AG04450 (cell line): ENCODE data around the gene UBL7. TPM values are rescaled to one million over a fixed set of nuclear protein-coding genes. Genes with fewer than 3 reads are reported as not detected.
"Not testable (repeated sequence)": the region's sequence is repeated elsewhere in the genome, so short reads cannot be mapped to it uniquely, and the experiment has no call there.

Experiments used
- CTCF ChIA-PET: fragments of 300-600, 350-600 bp; formaldehyde crosslinking; extraction: SDS; loops from one replicate; lab custom pipeline; 2022; ENCODE audit warnings: antibody characterized with exemption, inconsistent platforms; lab: Charles Lee
- POLR2A ChIA-PET: fragments of 350-600 bp; formaldehyde crosslinking; extraction: SDS; loops from one replicate; lab custom pipeline; 2021; ENCODE audit warnings: antibody characterized with exemption, inconsistent platforms; lab: Yijun Ruan, JAX
- DNase-seq: peaks from one replicate; pipeline ENCODE4 v3.0.0-alpha.2; 2011; ENCODE audit warnings: low read depth, low spot score
- H3K27ac ChIP-seq: one replicate; pipeline ENCODE4 v1.5.1; 2012; ENCODE audit warnings: low read depth, low read length, control low read depth
- H3K27me3 ChIP-seq: one replicate; pipeline ENCODE4 v1.6.0; 2012; ENCODE audit warnings: low read length; ENCODE audit not compliant: control insufficient read depth, insufficient read depth
- H3K4me3 ChIP-seq: 2 replicates; pipeline ENCODE4 v1.5.1; 2011; ENCODE audit warnings: mild to moderate bottlenecking, low read depth, low read length, control low read depth
- H3K9me3 ChIP-seq: 2 replicates; pipeline ENCODE4 v1.5.1; 2012; ENCODE audit warnings: low read length; ENCODE audit not compliant: control insufficient read depth, insufficient read depth
- CTCF ChIP-seq: IDR thresholded peaks from 2 replicates; pipeline ENCODE4 v1.5.1; 2011; ENCODE audit warnings: low read depth, low read length, control low read depth, inconsistent platforms
- polyA plus RNA-seq: library from polyadenylated mRNA; depleted of rRNA; stranded (reverse); fragments of >200 nt; gene quantifications from 2 replicates; pipeline ENCODE4 v1.2.3, GENCODE V29; 2011

Gene UBL7
- polyA plus RNA-seq, 1 experiment, result 76.6 TPM

DNA sequence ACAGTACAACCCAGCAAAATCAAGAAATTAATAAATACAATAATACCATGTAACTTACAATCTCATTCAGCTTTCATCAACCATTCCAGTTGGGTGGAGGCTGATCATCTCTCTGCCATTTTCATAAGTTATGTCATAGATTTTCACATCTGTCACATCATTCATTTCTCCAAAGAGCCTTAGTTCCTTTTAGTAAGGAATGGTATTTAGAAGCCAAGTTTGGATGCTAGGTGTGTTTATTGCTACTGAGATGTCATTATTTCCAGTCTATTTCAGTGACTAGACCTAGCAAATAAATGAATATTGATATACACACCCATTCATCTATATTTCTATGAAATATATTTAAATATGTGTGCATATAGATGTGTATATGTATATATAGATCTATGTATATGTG is 2.7 kb upstream of the UBL7 start:
- POLR2A ChIA-PET, result no interaction called here
- DNase-seq, result no peak
- Histone ChIP-seq H3K27ac (no peak overlapping the region), H3K9me3 (no peaks in the 10 kb centered on the region; the same call in 1 of the 2 replicates), H3K27me3 (no peaks in the 10 kb centered on the region), H3K4me3 (no peak overlapping the region)
- CTCF ChIA-PET, result no interaction called here
- TF ChIP-seq CTCF, result no peak

GRCh38 chr15:74461847-74462511 is 1.0 kb upstream of the UBL7 start:
- no peak for TF ChIP-seq CTCF
- POLR2A ChIA-PET, result interaction anchor here (1.1 to 1.5 kb wide), 3 partner anchors 22 to 94 kb away, joined by 3 to 5 read pairs (median 4); partner anchors contain the start of gene ARID3B
- CTCF ChIA-PET, result interaction anchor here (0.7 to 1.9 kb wide), 3 partner anchors 79 to 89 kb away, joined by 3 to 7 read pairs (median 3); no protein-coding TSS in a partner anchor
- H3K9me3 ChIP-seq, result no peaks in the 10 kb centered on the region; the same call in 1 of the 2 replicates
- peak overlapping the region; percentile 79 for H3K4me3 ChIP-seq
- no peak for DNase-seq
- H3K27ac ChIP-seq, result no peak overlapping the region
- H3K27me3 ChIP-seq, result no peaks in the 10 kb centered on the region

DNA sequence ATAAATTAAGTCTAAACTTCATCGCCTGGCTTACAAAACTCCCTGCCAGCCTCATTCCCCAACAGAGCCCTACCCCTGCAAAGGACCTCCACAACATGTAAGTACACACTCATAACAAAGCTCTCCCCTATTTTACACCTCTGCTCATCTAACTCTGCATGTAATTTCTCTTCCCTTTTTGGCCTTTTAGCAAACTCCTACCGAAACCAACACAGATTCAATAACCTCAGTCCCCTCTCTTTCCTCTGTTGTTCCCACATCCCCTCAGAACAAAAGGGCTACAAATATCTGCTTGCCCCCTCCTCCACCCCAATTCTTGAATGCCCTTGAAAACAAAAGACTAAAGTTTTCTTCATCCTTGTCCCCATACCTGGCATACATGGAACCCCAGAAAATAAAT is 662 bp downstream of the UBL7 start:
- DNase-seq, result no peak
- POLR2A ChIA-PET, result interaction anchor here (1.2 to 1.5 kb wide), 3 partner anchors 80 to 156 kb away, joined by 3 to 6 read pairs (median 4); partner anchors contain the start of genes ARID3B and CLK3

DNA sequence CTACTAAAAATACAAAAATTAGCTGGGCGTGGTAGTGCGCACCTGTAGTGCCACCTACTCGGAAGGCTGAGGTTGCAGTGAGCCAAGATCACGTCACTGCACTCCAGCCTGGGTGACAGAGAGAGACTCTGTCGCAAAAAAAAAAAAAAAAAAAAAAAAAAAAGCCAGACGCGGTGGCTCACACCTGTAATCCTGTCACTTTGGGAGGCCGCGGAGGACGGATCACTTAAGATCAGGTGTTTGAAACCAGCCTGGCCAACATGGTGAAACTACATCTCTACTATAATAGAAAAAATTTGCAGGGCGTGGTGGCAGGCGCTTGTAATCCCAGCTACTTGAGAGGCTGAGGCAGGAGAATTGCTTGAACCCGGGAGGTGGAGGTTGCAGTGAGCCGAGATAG is 1.2 kb downstream of the UBL7 start:
- POLR2A ChIA-PET, result interaction anchor here (0.7 kb wide), 1 partner anchor 154 kb away, joined by 3 read pairs; no protein-coding TSS in a partner anchor
- H3K4me3 ChIP-seq, H3K9me3 ChIP-seq, H3K27ac ChIP-seq, H3K27me3 ChIP-seq, CTCF ChIA-PET, DNase-seq: not testable (repeated sequence)

More for the DNA sequence above, 662 bp downstream of the UBL7 start:
- Histone ChIP-seq H3K4me3 (peak overlapping the region; percentile 79), H3K9me3 (no peaks in the 10 kb centered on the region; the same call in 1 of the 2 replicates), H3K27ac (no peak overlapping the region), H3K27me3 (no peaks in the 10 kb centered on the region)
- no peak for TF ChIP-seq CTCF
- CTCF ChIA-PET, result interaction anchor here (1.2 to 1.9 kb wide), 4 partner anchors 78 to 441 kb away, joined by 3 to 7 read pairs (median 4); no protein-coding TSS in a partner anchor

GRCh38 chr15:74458473-74458872 is 2.5 kb downstream of the UBL7 start:
- Histone ChIP-seq H3K9me3 (no peaks in the 10 kb centered on the region; the same call in 1 of the 2 replicates), H3K4me3 (no peak overlapping the region), H3K27ac (no peak overlapping the region), H3K27me3 (no peaks in the 10 kb centered on the region)
- CTCF ChIA-PET, result no interaction called here
- no peak for DNase-seq
- POLR2A ChIA-PET, result no interaction called here
- TF ChIP-seq CTCF, result no peak

DNA sequence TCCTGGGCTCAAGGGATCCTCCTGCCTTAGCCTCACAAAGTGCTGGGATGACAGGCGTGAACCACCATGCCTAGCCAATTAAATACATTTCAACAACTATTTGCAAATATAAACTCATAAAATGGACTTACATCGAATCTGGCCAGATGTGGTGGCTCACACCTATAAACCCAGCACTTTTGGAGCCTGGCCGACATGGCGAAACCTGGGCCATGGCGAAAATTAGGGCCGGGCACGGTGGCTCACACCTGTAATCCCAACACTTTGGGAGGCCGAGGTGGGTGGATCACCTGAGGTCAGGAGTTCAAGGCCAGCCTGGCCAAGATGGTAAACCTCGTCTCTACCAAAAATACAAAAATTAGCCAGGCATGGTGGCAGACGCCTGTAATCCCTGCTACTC is 3.9 kb downstream of the UBL7 start:
- not testable (repeated sequence) for H3K27me3 ChIP-seq, H3K9me3 ChIP-seq, H3K4me3 ChIP-seq, H3K27ac ChIP-seq, DNase-seq
- CTCF ChIA-PET, result interaction anchor here (0.6 kb wide), 1 partner anchor 77 kb away, joined by 3 read pairs; no protein-coding TSS in a partner anchor
- POLR2A ChIA-PET, result interaction anchor here (0.7 kb wide), 1 partner anchor 149 kb away, joined by 5 read pairs; no protein-coding TSS in a partner anchor
